GM12801 (cell line): Measurements from ENCODE around the gene DEFB121.

Experiments
- CTCF ChIP-seq: IDR thresholded peaks from one replicate; pipeline ENCODE4 v1.5.1; 2011; ENCODE audit warnings: control low read depth; ENCODE audit not compliant: insufficient read length; ENCODE audit errors: extremely low read depth

The DEFB121 gene

GRCh38 chr20:31430568-31431115 lies 24.6 kb upstream of the DEFB121 start:
- TF ChIP-seq CTCF, result no peak

- TF ChIP-seq CTCF, result no peak
Observed at GRCh38 chr20:31425797-31426196, 19.8 kb upstream of the DEFB121 start.

GRCh38 chr20:31418307-31418706 lies 12.3 kb upstream of the DEFB121 start:
- TF ChIP-seq CTCF, result no peak

- TF ChIP-seq CTCF, result no peak
Observed at GRCh38 chr20:31415653-31416052, 9.6 kb upstream of the DEFB121 start.

- no peak for TF ChIP-seq CTCF
Observed at GRCh38 chr20:31414381-31414780, 8.4 kb upstream of the DEFB121 start.

- no peak for TF ChIP-seq CTCF
Observed at GRCh38 chr20:31410011-31410410, 4.0 kb upstream of the DEFB121 start.

GRCh38 chr20:31403886-31404285 lies 2.1 kb downstream of the DEFB121 start:
- no peak for TF ChIP-seq CTCF

- TF ChIP-seq CTCF, result no peak
Observed at GRCh38 chr20:31394900-31395299, 11.1 kb downstream of the DEFB121 start.
